ENCODE results near the gene C5AR2.
"Not testable (repeated sequence)": the region's sequence is repeated elsewhere in the genome, so short reads cannot be mapped to it uniquely, and the experiment has no call there.

C5AR2 gene

DNA sequence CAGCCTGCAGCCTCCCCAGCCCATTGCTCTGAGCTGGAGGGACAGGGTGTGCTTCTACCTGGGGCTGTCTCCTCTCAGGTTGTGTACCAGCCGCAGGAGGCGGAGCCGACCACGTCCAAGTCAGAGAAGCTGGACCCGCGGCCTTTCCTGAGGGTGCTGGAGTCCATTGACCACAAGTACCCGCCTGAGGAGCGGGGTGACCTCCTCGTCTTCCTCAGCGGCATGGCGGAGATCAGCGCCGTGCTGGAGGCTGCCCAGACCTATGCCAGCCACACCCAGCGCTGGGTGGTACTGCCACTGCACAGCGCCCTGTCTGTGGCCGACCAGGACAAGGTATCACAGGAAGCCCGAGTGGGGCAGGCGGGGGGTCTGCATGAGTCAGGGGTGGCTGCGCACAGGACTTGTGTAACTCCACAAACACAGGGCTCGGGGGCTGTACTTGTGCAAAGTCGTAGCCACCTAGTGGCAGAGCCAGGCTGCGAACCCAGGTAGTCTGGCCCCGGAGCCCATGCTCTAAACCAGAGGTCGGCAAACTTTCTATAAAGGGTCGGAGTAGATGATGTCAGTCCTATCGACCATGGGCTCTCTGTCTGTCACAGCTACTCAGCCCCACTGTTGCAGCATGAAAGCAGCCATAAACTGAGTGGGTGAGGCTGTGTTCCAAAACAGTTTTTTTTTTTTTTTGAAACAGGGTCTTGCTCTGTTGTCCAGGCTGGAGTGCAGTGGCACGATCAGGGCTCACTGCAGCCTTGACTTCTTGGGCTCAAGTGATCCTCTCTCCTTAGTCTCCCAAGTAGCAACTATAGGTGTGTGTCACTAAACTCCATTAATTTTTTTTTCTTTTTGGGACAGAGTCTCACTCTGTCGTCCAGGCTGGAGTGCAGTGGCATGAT lies 26.1 kb downstream of the C5AR2 start:
- peak; percentile 18 for TF ChIP-seq CTCF (IDR thresholded peaks at IDR 0.05; ENCODE audit: control extremely low read depth, extremely low read depth, low read depth, missing control alignments)
- POLR2A ChIA-PET: no interaction called here
- CTCF ChIA-PET: interaction anchor here (2.9 to 6.0 kb wide), 2 partner anchors 9 to 33 kb away, joined by 9 to 39 read pairs; partner anchors contain the start of gene DHX34
- DNase-seq (ENCODE audit: extremely low spot score): no peak

GRCh38 chr19:47358936-47359335 lies 27.0 kb downstream of the C5AR2 start:
- ChIA-PET POLR2A (no interaction called here), CTCF (interaction anchor here (1.3 to 6.0 kb wide), 3 partner anchors 10 to 32 kb away, joined by 4 to 39 read pairs (median 9); partner anchors contain the start of gene DHX34)
- TF ChIP-seq CTCF (IDR thresholded peaks at IDR 0.05; ENCODE audit: control extremely low read depth, extremely low read depth, low read depth, missing control alignments): no peak
- no peak for DNase-seq (ENCODE audit: extremely low spot score)

DNA sequence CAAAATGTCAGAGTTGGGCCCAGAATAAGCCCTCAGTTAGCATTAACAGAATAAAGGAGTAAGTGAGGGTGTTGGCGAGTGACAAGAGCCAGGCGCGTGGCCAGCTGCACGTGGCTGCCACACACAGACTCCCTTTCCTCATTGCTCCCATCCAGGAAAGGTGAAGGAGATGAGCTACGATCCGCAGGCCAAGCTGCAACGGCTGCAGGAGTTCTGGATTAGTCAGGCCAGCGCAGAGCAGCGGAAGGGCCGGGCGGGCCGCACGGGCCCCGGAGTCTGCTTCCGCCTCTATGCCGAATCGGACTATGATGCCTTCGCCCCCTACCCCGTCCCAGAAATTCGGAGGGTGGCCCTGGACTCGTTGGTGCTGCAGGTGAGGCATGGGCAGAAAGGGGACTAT lies 30.3 kb downstream of the C5AR2 start:
- DNase-seq (ENCODE audit: extremely low spot score): no peak
- no peak for TF ChIP-seq CTCF (IDR thresholded peaks at IDR 0.05; ENCODE audit: control extremely low read depth, extremely low read depth, low read depth, missing control alignments)
- ChIA-PET POLR2A (no interaction called here), CTCF (interaction anchor here (1.3 to 6.0 kb wide), 2 partner anchors 14 to 29 kb away, joined by 5 to 39 read pairs; partner anchors contain the start of gene DHX34)

DNA sequence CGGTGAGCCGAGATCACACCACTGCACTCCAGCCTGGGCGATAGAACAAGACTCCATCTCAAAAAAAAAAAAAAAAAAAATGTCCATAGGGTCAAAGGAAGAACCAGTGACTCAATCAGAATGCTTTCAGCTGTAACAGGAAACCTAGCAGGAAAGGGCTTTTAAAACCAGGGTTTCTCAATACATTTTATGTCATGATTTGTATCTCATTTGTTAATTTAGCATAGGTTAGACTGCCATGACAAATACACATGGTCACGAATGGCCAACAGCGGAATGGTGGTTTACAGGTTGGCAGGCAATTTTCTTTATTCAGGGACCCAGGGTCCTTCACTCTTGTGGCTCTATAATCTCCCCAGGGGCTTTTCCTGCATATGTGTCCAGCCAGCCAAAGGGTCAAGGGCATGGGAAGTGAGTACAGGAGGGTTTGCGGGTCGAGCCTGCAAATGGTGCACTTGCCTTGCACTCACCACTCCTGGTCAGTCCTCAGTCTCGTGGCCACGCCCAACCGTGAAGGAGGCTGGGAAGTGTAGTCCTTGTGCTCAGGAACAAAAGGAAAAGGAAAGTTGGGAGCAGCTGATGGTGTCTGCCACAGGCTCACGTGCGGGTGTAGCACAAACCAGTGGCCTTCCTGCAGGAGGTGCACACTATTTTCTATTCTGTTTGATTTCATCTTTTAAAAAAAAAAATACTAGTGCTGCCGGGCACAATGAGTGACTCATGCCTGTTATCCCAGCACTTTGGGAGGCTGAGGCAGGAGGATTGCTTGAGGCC lies 32.0 kb downstream of the C5AR2 start:
- ChIA-PET CTCF (interaction anchor here (1.2 to 1.6 kb wide), 2 partner anchors 15 to 64 kb away, joined by 3 to 5 read pairs; partner anchors contain the start of gene DHX34), POLR2A (no interaction called here)
- DNase-seq (ENCODE audit: extremely low spot score): no peak

DNA sequence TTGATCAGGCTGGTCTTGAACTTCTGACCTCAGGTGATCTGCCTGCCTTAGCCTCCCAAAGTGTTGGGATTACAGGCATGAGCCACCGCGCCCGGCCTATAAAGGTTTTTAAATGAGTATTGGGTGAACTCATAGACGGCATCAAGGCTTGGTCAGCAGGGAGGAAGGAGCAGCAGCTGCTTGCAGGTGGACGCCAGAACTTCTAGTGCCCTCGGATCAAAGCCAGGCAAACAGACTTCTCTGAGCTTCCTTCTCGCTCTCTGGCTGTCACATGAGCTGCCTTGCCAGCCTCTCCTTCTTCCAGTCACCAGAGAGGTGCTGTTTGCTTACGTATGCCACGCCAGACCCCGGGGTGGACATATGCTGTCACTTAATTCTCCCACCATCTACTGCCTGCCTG lies 33.5 kb downstream of the C5AR2 start:
- DNase-seq (ENCODE audit: extremely low spot score); POLR2A ChIA-PET: not testable (repeated sequence)
- CTCF ChIA-PET: interaction anchor here (1.6 kb wide), 1 partner anchor 63 kb away, joined by 3 read pairs; no protein-coding TSS in a partner anchor

More for the DNA sequence above, 32.0 kb downstream of the C5AR2 start:
- TF ChIP-seq CTCF (IDR thresholded peaks at IDR 0.05; ENCODE audit: control extremely low read depth, extremely low read depth, low read depth, missing control alignments): no peak

- no peak for TF ChIP-seq CTCF (IDR thresholded peaks at IDR 0.05; ENCODE audit: control extremely low read depth, extremely low read depth, low read depth, missing control alignments)
- ChIA-PET POLR2A (no interaction called here), CTCF (interaction anchor here (1.6 to 2.8 kb wide), 2 partner anchors 21 to 65 kb away, joined by 4 to 14 read pairs; no protein-coding TSS in a partner anchor)
- DNase-seq (ENCODE audit: extremely low spot score): no peak
Observed at GRCh38 chr19:47370045-47370611, 38.2 kb downstream of the C5AR2 start.

Data from GM10248 (cell line).